IPS-NIHi7 (cell line): Measurements from ENCODE around the gene CHSY3.
"Not testable (repeated sequence)": the region's sequence is repeated elsewhere in the genome, so short reads cannot be mapped to it uniquely, and the experiment has no call there.

Experiments
- DNase-seq: peaks from one replicate; pipeline ENCODE4 v3.0.0; 2012; ENCODE audit warnings: mixed read lengths; ENCODE audit errors: extremely low spot score

The CHSY3 gene

DNA sequence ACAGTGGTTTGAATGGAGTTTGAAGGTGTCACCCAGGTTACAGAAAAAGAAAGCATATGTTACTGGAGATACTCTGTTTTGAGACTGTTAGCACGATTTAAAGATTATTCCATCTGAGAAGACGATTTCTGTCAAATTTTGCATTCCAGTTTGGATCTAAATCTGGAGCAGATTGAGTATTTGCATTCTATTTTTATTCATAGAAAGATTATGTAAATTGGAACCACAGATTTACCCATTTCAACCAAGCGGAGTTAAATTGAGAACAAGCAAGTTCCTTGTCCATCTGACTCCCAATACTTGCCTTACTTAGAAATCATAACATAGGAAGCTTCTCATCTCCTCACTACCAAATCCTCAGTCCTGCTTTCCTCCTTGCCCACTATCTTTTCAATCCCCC is 255.7 kb downstream of the CHSY3 start:
- DNase-seq, result no peak

DNA sequence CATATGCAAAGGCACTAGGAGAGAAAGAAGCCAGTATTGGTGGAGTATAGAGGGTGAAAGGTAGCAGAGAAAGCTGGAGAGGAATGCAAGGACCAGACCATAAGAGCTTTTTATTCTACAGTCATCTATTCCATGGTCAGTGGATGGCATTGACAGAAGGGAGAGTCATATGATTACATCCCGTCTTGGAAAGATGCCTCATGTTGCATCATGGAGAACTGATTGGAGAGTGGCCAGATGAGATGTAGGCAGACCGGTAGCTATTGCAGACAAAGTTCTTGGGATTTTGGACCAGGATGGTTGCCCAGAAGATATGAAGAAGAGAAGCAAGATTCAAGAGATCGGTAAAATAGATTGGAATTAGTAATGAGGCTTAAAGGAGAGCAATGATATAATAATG is 260.7 kb downstream of the CHSY3 start:
- DNase-seq, result no peak

DNA sequence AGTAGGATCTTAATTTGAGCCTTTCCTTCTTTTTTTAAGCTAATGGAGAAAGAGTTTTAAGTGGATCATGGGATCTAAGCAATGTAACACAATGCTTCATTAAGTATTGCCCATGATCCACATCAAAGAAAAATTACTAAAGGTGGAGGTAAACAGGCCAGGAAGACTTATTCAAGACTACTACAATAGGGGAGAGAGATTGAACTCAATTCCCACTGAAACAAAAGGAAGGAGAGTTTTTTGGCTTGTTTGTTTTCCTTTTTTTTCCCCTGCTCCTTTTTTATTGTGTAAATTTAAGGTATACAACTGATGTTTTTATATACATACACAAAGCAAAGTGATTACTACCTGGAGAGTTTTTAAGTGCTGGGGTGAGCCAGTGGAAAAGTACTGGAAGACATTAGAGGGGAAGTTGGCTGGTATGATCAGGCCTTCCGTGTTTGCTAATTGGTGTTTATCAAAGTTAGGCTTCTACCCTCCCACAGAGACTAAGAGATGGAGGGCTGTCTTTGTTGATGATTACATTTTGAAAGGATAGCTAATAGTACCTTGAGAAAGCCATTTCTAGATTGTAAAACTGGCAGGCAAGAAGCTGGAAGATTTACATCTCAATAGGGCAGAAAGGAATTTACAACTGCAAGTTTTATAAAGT is 262.7 kb downstream of the CHSY3 start:
- DNase-seq, result peak; percentile 22

DNA sequence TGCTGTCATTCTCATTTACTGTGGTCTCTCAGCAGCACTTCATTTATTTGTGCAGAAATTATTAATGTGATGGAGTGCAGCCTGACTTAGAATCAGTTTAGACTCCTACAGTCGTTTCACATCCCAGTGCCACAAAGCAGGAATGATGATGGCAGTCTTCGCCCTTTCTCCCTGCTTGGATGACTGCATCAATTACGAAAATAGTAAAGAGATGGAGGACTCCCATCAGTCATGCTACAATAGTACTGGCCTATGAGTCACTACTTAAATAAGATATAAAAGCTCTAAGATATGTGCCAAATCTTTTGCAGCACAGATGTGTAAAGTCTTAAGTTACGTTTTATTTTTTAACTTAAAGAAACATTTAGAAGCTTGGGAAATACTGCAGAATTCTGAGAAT is 263.9 kb downstream of the CHSY3 start:
- no peak for DNase-seq

DNA sequence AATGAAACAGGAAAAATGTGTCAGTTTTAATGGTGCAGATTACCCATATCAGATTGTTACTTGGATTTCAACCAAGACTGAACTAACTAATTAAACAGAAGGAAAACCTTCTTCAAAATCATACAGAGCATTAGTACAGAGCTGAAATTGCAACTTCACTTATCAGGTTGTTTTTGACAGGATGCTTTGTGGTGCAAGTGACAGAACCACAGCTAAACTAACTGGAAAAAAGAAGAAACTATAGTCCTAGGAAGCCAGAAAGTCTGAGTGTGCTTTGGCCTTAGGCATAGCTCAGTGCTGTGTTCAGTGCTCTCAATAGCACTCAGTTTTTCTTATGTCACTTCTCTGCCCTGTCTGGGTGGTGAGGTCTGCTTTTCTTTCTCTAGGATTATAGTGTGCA is 267.4 kb downstream of the CHSY3 start:
- DNase-seq, result no peak

DNA sequence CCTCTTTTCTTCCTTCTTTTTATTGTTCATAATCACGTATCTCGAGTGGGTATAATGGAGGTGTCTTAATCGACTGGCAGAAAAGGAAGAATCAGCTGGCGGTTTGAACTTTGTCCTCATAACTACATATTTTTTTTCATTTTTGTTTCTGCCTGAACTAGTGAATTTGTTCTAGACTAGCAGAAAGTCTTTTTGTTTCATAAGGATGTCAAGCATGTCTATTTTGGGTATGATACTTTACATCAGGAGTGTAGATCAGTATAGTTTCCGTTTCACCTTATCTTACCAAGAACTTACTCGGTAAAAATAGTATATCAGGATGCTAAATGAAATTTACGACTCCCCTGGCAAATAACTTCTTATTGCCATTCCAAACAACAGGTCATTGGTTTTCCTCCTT is 278.9 kb downstream of the CHSY3 start:
- no peak for DNase-seq

DNA sequence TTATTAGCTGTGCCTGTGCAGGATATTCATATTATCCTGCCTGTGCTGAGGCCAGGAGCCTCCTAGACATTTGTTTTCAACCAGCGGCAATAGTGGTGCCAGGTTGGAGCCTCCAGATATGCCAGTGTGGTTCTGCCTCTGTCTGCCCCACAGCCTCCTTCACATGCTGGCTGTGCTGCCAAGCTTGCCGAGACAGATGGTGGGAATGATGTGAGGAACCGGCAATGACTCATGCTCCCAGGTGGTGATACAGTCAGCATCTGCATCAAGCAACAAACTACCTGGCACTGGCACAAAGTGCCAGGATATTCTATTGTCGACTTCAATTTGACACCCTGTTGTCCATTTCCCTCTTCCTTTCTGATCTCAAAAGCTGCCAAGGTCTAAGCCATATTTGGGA is 285.7 kb downstream of the CHSY3 start:
- no peak for DNase-seq

DNA sequence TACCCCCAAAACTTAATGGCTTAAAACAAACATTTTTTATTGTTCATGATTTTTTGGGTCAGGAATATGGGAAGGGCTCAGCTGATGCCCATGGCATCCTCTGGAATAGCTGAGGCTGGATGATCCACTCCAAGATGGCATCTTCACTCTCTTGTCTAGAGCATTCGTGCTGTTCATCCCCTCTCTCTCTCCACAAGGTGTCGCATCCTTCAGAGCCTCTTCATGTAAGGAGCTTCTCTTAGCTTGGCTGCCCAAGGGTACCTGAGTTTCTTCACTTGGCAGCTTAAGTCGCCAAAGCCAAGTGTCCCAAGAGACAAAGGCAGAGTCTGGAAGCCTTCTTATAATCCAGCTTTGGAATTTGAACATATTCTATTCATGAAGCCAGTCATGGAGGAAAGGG is 294.7 kb downstream of the CHSY3 start:
- peak; percentile 65 for DNase-seq

DNA sequence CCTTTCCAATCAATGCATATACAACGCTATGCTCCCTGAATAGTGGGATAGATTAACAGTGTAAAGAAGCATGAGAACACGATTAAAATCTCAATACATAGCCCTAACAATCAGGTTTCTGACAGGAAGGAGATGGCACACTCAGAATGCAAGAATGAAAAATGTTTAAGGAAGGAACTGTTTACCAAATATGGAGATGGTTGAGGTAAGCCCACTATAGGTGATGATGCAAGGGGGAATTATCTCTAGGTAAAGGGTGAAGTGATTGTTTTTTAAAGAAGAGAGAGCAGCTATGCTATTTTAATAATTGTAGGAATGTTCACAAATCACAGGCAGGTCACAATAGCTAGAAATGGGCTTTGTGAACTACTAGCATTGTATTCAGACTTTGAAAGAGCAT is 302.4 kb downstream of the CHSY3 start:
- DNase-seq, result no peak

DNA sequence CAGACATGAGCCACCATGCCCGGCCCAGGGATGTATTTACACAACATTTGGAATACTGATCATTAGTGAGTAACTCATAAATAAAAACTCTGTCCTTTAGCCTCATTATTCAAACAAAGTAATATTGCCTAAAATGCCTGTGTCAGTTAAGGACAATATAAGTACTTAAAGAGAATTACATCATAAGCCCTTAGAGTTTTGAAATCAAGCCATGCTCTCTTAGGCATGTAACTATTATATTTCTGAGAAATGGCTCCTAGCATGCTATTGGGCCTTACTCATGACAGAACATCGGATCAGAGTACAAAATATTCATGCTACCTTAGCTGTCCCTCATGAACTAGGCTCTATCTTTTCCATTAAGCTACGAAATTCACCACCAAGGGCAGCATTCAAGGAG is 309.3 kb downstream of the CHSY3 start:
- no peak for DNase-seq

DNA sequence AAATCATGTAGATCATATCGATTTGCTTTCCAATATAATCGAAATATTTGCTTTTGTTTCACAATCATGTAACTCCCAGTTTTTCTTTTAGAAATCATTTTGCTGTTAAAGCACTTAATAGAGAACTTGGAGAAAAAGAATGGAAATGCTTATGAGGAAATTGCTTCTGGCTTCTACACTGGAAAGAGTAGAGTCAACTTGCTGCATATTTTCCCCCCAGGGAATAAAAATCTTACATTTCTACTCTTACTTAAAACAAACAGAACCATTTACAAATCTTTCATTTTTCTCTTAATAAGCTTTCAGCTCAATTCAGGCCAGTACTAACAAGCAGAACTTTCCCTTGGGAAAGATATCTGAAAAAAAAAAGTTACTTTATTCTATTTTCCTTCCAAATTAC is 312.0 kb downstream of the CHSY3 start:
- DNase-seq, result no peak

DNA sequence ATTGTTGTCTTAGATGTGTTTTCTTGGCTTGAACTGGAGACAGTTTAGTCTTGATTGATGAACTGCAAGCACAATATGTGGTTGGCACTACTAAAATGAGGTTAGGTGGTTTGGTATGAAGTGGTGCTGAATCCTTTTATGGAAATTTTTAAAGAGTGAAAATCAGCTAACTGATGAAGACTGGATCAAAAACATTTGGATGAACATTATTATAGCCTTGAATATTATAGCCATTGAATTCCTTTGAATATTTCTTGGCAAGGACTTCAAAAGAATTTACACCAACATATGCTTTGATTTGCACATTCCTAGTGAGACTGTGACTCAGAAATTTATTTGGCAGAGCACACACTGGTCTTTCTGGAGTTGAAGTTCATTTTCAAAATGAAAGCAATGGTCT is 318.3 kb downstream of the CHSY3 start:
- DNase-seq, result no peak

DNA sequence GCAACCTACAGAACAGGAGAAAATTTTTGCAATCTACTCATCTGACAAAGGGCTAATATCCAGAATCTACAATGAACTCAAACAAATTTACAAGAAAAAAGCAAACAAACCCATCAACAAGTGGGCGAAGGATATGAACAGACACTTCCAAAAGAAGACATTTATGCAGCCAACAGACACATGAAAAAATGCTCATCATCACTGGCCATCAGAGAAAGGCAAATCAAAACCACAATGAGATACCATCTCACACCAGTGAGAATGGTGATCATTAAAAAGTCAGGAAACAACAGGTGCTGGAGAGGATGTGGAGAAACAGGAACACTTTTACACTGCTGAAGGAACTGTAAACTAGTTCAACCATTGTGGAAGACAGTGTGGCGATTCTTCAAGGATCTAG is 322.3 kb downstream of the CHSY3 start:
- DNase-seq, result not testable (repeated sequence)

DNA sequence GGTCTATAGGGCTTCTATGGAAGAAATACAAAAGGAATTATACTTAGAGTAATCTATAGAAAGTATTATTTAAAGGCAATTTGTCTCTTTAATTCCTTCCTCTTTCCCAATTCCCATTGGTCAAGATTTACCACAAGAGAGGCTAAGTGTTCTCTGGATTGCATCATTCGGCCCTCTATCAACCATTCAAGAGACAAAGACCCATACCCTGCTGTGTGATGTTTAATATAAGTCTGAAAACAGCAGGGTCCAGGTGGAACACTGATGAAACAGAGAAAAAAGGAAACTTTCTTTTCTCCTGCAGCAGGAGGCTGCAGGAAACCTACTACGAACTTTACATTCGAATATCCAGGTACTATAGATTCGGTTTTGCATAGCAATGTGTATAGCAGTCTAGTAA is 323.4 kb downstream of the CHSY3 start:
- no peak for DNase-seq

DNA sequence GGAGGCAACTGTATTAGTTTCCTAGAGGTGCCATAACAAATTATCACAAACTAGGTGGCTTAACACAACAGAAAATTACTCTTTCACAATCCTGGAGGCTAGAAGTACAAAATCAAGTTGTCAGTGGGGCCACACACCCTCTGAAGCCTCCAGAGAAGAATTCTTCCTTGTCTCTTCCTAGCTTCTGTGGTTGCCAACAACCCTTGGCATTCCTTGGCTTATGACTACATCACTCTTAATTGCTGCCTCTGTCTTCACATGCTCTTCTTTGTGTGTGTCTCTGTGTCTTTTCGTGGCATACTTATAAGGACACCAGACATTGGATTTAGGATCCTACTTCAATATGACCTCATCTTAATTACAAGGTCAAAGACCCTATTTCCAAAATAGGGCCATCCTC is 327.5 kb downstream of the CHSY3 start:
- DNase-seq, result no peak

DNA sequence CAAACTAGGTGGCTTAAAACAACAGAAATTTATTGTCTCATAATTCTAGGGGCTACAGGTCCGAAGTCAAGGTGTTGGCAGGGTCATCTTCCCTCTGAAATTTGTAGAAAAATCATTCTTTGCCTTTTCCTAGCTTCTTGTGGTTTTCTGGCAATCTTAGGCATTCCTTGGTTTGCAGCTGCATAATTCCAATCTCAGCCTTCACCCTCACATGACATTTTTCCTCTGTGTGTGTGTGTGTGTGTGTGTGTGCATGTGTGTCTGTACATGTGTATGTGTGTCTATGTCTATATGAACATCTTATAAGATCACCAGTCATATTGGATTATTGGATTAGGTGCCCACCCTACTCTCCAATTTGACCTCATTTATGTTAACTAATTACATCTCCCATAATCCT is 330.6 kb downstream of the CHSY3 start:
- DNase-seq, result no peak
